Measurements from ENCODE around the gene CCDC32. TPM values are rescaled to one million over a fixed set of nuclear protein-coding genes. Genes with fewer than 3 reads are reported as not detected.

Gene CCDC32
- total and polyA plus RNA-seq, 2 of the 13 experiments (the other 11 are each of a cell fraction or from before 2014, with no cell fraction given), result 10.8 to 23.2 TPM

GRCh38 chr15:40564591-40565332 is at the start of gene CCDC32 (continued):
- TF ChIP-seq ZNF75D (CRISPR knock-in tag; IDR thresholded peaks at IDR 0.05; ENCODE audit: borderline replicate concordance), result no peak
- peak; percentile 68; the same call in 1 of the 2 replicates for TF ChIP-seq NR0B2 (CRISPR knock-in tag; IDR thresholded peaks at IDR 0.05)
- no peak for TF ChIP-seq ZBTB21 (CRISPR knock-in tag; IDR thresholded peaks at IDR 0.05)
- TF ChIP-seq MBNL3 (CRISPR knock-in tag; conservative IDR thresholded peaks at IDR 0.05), result no peak
- TF ChIP-seq SYNCRIP (IDR thresholded peaks at IDR 0.05; ENCODE audit: insufficient read depth, low read depth, low read length), result no peak
- 0 out of 2 replicates have a peak, but pooled peaks have one; percentile 72 for TF ChIP-seq ZNF530 (CRISPR knock-in tag; IDR thresholded peaks at IDR 0.05; ENCODE audit: low read depth)
- TF ChIP-seq NFE2L2 (IDR thresholded peaks at IDR 0.05; ENCODE audit: low read length), result no peak
- TF ChIP-seq CERS6 (CRISPR knock-in tag; IDR thresholded peaks at IDR 0.05), result no peak
- 0 out of 2 replicates have a peak, but pooled peaks have one; percentile 47 for TF ChIP-seq ZNF333 (CRISPR knock-in tag; IDR thresholded peaks at IDR 0.05; ENCODE audit: borderline replicate concordance)
- peak; percentile 67; the same call in 1 of the 2 replicates for TF ChIP-seq ZFP36L1 (CRISPR knock-in tag; IDR thresholded peaks at IDR 0.05)
- TF ChIP-seq RFX3 (CRISPR knock-in tag; IDR thresholded peaks at IDR 0.05), result peak; percentile 75
- TF ChIP-seq TGIF2 (CRISPR knock-in tag; IDR thresholded peaks at IDR 0.05), result peak; percentile 40; the same call in 1 of the 2 replicates
- peak; percentile 34; the same call in 1 of the 2 replicates for TF ChIP-seq ZNF275 (CRISPR knock-in tag; IDR thresholded peaks at IDR 0.05; ENCODE audit: borderline replicate concordance)
- TF ChIP-seq ZNF546 (CRISPR knock-in tag; conservative IDR thresholded peaks at IDR 0.05), result no peak
- TF ChIP-seq NR2C2 (CRISPR knock-in tag; IDR thresholded peaks at IDR 0.05; ENCODE audit: borderline replicate concordance), result peak; percentile 17; the same call in 1 of the 2 replicates
- no peak for TF ChIP-seq SRY (CRISPR knock-in tag; IDR thresholded peaks at IDR 0.05)
- no peak for TF ChIP-seq PREB (CRISPR knock-in tag; IDR thresholded peaks at IDR 0.05)
- no peak for TF ChIP-seq FOXK1 (CRISPR knock-in tag; IDR thresholded peaks at IDR 0.05; ENCODE audit: borderline replicate concordance, low read depth)
- no peak for TF ChIP-seq ZFP90 (CRISPR knock-in tag; IDR thresholded peaks at IDR 0.05; ENCODE audit: borderline replicate concordance)
- TF ChIP-seq ZNF563 (CRISPR knock-in tag; IDR thresholded peaks at IDR 0.05), result peak; percentile 60; the same call in 1 of the 2 replicates
